HUES64 (cell line): Measurements from ENCODE around the gene RPL36AL.
"Not testable (repeated sequence)": the region's sequence is repeated elsewhere in the genome, so short reads cannot be mapped to it uniquely, and the experiment has no call there.

ENCODE experiments used
- H3K27ac ChIP-seq: 2 replicates; pipeline ENCODE4 v1.7.0; 2013; ENCODE audit warnings: low read depth, low read length, inconsistent platforms
- H3K27me3 ChIP-seq: 2 replicates; pipeline ENCODE4 v1.6.1; 2013; ENCODE audit warnings: mild to moderate bottlenecking, low read length; ENCODE audit not compliant: insufficient read depth
- H3K36me3 ChIP-seq: 2 replicates; pipeline ENCODE4 v1.6.1; 2013; ENCODE audit warnings: mild to moderate bottlenecking, low read length; ENCODE audit not compliant: insufficient read depth
- H3K4me1 ChIP-seq: 2 replicates; pipeline ENCODE4 v1.6.1; 2013; ENCODE audit warnings: mild to moderate bottlenecking, low read length, moderate library complexity; ENCODE audit not compliant: insufficient read depth
- H3K4me3 ChIP-seq: 2 replicates; pipeline ENCODE4 v1.5.1; 2013; ENCODE audit warnings: mild to moderate bottlenecking, low read length, moderate library complexity
- H3K9ac ChIP-seq: 2 replicates; pipeline ENCODE4 v1.6.1; 2013; ENCODE audit warnings: mild to moderate bottlenecking, low read depth, low read length
- H3K9me3 ChIP-seq: 2 replicates; pipeline ENCODE4 v1.6.1; 2013; ENCODE audit warnings: low read depth, low read length; ENCODE audit not compliant: insufficient read depth
- WGBS: fragments of 150-250, 120-280 bp; methylation state at CpG from one replicate; pipeline ENCODE4 v1.1.7; 2013; ENCODE audit warnings: missing lambda C conversion rate; 5-methylcytosine and 5-hydroxymethylcytosine counted together

Gene RPL36AL

GRCh38 chr14:49634547-49635334, 14.3 kb upstream of the RPL36AL start, which contains the start of gene DNAAF2:
DNAAF2 (minus strand) TSS chr14:49635244; CDS start chr14:49635149, 95 bp downstream.
- H3K36me3 ChIP-seq = peaks cover 42% of the 10 kb centered on the region
- peak within 1 kb of the TSS; percentile 98 for H3K9ac ChIP-seq
- peak within 1 kb of the TSS; percentile 96 for H3K27ac ChIP-seq
- H3K4me3 ChIP-seq = peak within 1 kb of the TSS; percentile 82
- H3K9me3 ChIP-seq = no peaks in the 10 kb centered on the region
- under 1% methylated on average over 80 of the region's 80 CpGs for WGBS
- no peaks in the 10 kb centered on the region for H3K27me3 ChIP-seq
- H3K4me1 ChIP-seq = peaks cover 7% of the 10 kb centered on the region; the same call in 1 of the 2 replicates

GRCh38 chr14:49633640-49634546, 13.5 kb upstream of the RPL36AL start:
- H3K4me3 ChIP-seq = peak overlapping the region; percentile 82
- H3K9ac ChIP-seq = peak overlapping the region; percentile 98
- under 1% methylated on average over 101 of the region's 101 CpGs for WGBS
- H3K4me1 ChIP-seq = peaks cover 7% of the 10 kb centered on the region; the same call in 1 of the 2 replicates
- peaks cover 39% of the 10 kb centered on the region for H3K36me3 ChIP-seq
- no peaks in the 10 kb centered on the region for H3K27me3 ChIP-seq
- no peaks in the 10 kb centered on the region for H3K9me3 ChIP-seq
- peak overlapping the region; percentile 96 for H3K27ac ChIP-seq

GRCh38 chr14:49623941-49624839, 3.8 kb upstream of the RPL36AL start:
- WGBS = 92% methylated on average over 6 of the region's 6 CpGs
- no peaks in the 10 kb centered on the region for H3K27me3 ChIP-seq
- no peak overlapping the region for H3K9ac ChIP-seq
- no peak overlapping the region for H3K4me3 ChIP-seq
- peaks cover 17% of the 10 kb centered on the region for H3K4me1 ChIP-seq
- H3K9me3 ChIP-seq = no peaks in the 10 kb centered on the region
- H3K36me3 ChIP-seq = peaks cover 64% of the 10 kb centered on the region
- no peak overlapping the region for H3K27ac ChIP-seq

- no peaks in the 10 kb centered on the region for H3K9me3 ChIP-seq
- H3K4me3 ChIP-seq = no peak overlapping the region
- no peak overlapping the region for H3K9ac ChIP-seq
- 100% methylated on average over 3 of the region's 3 CpGs for WGBS
- H3K4me1 ChIP-seq = peaks cover 17% of the 10 kb centered on the region
- no peaks in the 10 kb centered on the region for H3K27me3 ChIP-seq
- no peak overlapping the region for H3K27ac ChIP-seq
- peaks cover 68% of the 10 kb centered on the region for H3K36me3 ChIP-seq
Measured at GRCh38 chr14:49623387-49623786, 3.0 kb upstream of the RPL36AL start.

- H3K27ac ChIP-seq = no peak overlapping the region
- 75% methylated on average over 3 of the region's 3 CpGs for WGBS
- H3K9ac ChIP-seq = no peak overlapping the region
Measured at GRCh38 chr14:49622022-49622607, 1.7 kb upstream of the RPL36AL start.

DNA sequence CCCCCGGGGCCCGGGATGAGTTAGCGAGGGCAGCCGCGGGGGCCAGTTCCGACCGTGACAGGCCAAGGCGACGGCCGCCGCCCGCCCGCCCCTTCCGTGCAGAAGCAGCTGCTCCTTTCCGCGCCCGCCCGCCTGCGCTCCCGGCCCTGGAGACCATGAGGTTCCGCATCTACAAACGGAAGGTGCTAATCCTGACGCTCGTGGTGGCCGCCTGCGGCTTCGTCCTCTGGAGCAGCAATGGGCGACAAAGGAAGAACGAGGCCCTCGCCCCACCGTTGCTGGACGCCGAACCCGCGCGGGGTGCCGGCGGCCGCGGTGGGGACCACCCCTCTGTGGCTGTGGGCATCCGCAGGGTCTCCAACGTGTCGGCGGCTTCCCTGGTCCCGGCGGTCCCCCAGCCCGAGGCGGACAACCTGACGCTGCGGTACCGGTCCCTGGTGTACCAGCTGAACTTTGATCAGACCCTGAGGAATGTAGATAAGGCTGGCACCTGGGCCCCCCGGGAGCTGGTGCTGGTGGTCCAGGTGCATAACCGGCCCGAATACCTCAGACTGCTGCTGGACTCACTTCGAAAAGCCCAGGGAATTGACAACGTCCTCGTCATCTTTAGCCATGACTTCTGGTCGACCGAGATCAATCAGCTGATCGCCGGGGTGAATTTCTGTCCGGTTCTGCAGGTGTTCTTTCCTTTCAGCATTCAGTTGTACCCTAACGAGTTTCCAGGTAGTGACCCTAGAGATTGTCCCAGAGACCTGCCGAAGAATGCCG, 872 bp upstream of the RPL36AL start:
- peaks cover 17% of the 10 kb centered on the region for H3K4me1 ChIP-seq
- peaks cover 63% of the 10 kb centered on the region for H3K36me3 ChIP-seq
- H3K9me3 ChIP-seq = no peaks in the 10 kb centered on the region
- peak overlapping the region; percentile 74 for H3K9ac ChIP-seq
- WGBS = 4% methylated on average over 65 of the region's 65 CpGs
- H3K27ac ChIP-seq = peak overlapping the region; percentile 60
- H3K4me3 ChIP-seq = peak overlapping the region; percentile 90
- no peaks in the 10 kb centered on the region for H3K27me3 ChIP-seq

More at GRCh38 chr14:49622022-49622607, 1.7 kb upstream of the RPL36AL start:
- H3K4me3 ChIP-seq = peak overlapping the region; percentile 90
- H3K36me3 ChIP-seq = peaks cover 69% of the 10 kb centered on the region
- peaks cover 17% of the 10 kb centered on the region for H3K4me1 ChIP-seq
- H3K27me3 ChIP-seq = no peaks in the 10 kb centered on the region
- H3K9me3 ChIP-seq = no peaks in the 10 kb centered on the region

- 2% methylated on average over 11 of the region's 11 CpGs for whole genome bisulfite sequencing
- Histone ChIP-seq H3K36me3 (peaks cover 48% of the 10 kb centered on the region), H3K27ac (peak overlapping the region; percentile 95)
Measured at GRCh38 chr14:49619730-49620129, 696 bp downstream of the RPL36AL start.

DNA sequence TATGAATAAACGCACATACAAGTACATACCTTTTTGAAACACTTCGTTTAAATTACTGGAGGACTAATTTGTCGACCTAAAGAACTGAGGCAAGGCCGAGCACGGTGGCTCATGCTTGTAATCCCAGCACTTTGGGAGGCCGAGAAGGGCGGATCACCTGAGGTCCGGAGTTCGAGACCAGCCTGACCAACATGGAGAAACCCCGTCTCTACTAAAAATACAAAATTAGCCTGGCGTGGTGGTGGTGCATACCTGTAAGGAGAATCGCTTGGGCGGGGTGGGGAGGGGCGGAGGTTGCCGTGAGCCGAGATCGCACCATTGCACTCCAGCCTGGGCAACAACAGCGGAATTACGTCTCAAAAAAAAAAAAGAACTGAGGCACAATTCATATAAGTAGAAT, 1.2 kb downstream of the RPL36AL start:
- 65% methylated on average over 19 of the region's 19 CpGs for WGBS
- not testable (repeated sequence) for H3K27me3 ChIP-seq, H3K27ac ChIP-seq, H3K9me3 ChIP-seq
- Histone ChIP-seq H3K9ac (peak overlapping the region; percentile 95), H3K4me3 (peak overlapping the region; percentile 90), H3K4me1 (peaks cover 17% of the 10 kb centered on the region), H3K36me3 (peaks cover 48% of the 10 kb centered on the region)

More at GRCh38 chr14:49619730-49620129, 696 bp downstream of the RPL36AL start:
- Histone ChIP-seq H3K9ac (peak overlapping the region; percentile 95), H3K9me3 (no peaks in the 10 kb centered on the region), H3K4me3 (peak overlapping the region; percentile 90), H3K4me1 (peaks cover 17% of the 10 kb centered on the region), H3K27me3 (no peaks in the 10 kb centered on the region)

- Histone ChIP-seq H3K9ac (no peak overlapping the region), H3K9me3 (no peaks in the 10 kb centered on the region), H3K36me3 (peaks cover 39% of the 10 kb centered on the region), H3K4me1 (peaks cover 13% of the 10 kb centered on the region), H3K4me3 (no peak overlapping the region), H3K27ac (no peak overlapping the region), H3K27me3 (no peaks in the 10 kb centered on the region)
- 95% methylated on average over 6 of the region's 6 CpGs for WGBS
Measured at GRCh38 chr14:49617852-49618519, 2.4 kb downstream of the RPL36AL start.
